ENCODE measurements around the gene TCF7.

The TCF7 gene

GRCh38 chr5:134090522-134090921 lies 24.0 kb upstream of the TCF7 start:
- DNase-seq (ENCODE audit: low spot score), result no peak

GRCh38 chr5:134091626-134092121 lies 22.8 kb upstream of the TCF7 start:
- DNase-seq (ENCODE audit: low spot score), result peak; percentile 90

GRCh38 chr5:134092875-134093274 lies 21.6 kb upstream of the TCF7 start:
- DNase-seq (ENCODE audit: low spot score), result no peak

GRCh38 chr5:134093351-134093750 lies 21.1 kb upstream of the TCF7 start:
- DNase-seq (ENCODE audit: low spot score), result no peak

- no peak for DNase-seq (ENCODE audit: low spot score)
These were observed 19.2 kb upstream of the TCF7 start for GRCh38 chr5:134095293-134095692.

GRCh38 chr5:134095887-134096589 lies 18.4 kb upstream of the TCF7 start:
- no peak for DNase-seq (ENCODE audit: low spot score)

- no peak for DNase-seq (ENCODE audit: low spot score)
These were observed 17.2 kb upstream of the TCF7 start for GRCh38 chr5:134097211-134097749.

GRCh38 chr5:134098690-134099089 lies 15.8 kb upstream of the TCF7 start:
- DNase-seq (ENCODE audit: low spot score), result no peak

GRCh38 chr5:134099288-134099872 lies 15.1 kb upstream of the TCF7 start:
- DNase-seq (ENCODE audit: low spot score), result no peak

GRCh38 chr5:134099939-134100282 lies 14.6 kb upstream of the TCF7 start:
- DNase-seq (ENCODE audit: low spot score), result no peak

- DNase-seq (ENCODE audit: low spot score), result no peak
These were observed 14.0 kb upstream of the TCF7 start for GRCh38 chr5:134100283-134101091.

GRCh38 chr5:134101686-134102439 lies 12.6 kb upstream of the TCF7 start:
- peak; percentile 22 for DNase-seq (ENCODE audit: low spot score)

- no peak for DNase-seq (ENCODE audit: low spot score)
These were observed 11.1 kb upstream of the TCF7 start for GRCh38 chr5:134103397-134103796.

- DNase-seq (ENCODE audit: low spot score), result no peak
These were observed 10.4 kb upstream of the TCF7 start for GRCh38 chr5:134103998-134104654.

GRCh38 chr5:134106991-134107701 lies 7.3 kb upstream of the TCF7 start:
- no peak for DNase-seq (ENCODE audit: low spot score)

- DNase-seq (ENCODE audit: low spot score), result no peak
These were observed 6.7 kb upstream of the TCF7 start for GRCh38 chr5:134107779-134108178.

GRCh38 chr5:134110382-134110781 lies 4.1 kb upstream of the TCF7 start:
- DNase-seq (ENCODE audit: low spot score), result no peak

GRCh38 chr5:134111741-134112647 lies 2.5 kb upstream of the TCF7 start:
- DNase-seq (ENCODE audit: low spot score), result no peak

- no peak for DNase-seq (ENCODE audit: low spot score)
These were observed 1.6 kb upstream of the TCF7 start for GRCh38 chr5:134112726-134113362.

Measured in pons (tissue), 1 donor.